Stimulated activated CD4-positive, alpha-beta T cell treated with anti-CD3 and anti-CD28 coated beads, Interleukin-1b, Interleukin-23, amount 100 ng/mL, for 48 hours (primary cell): Measurements from ENCODE around the gene CLPTM1.
A peak's percentile ranks its signal among the peaks of the same experiment; 100 is the strongest.

Experiments used
- DNase-seq: peaks from one replicate; pipeline ENCODE4 v3.0.0-alpha.2; 2020

The CLPTM1 gene

GRCh38 chr19:45016388-45017314 lies 61.5 kb downstream of the CLPTM1 start:
- DNase-seq: peak; percentile 61

GRCh38 chr19:45019187-45019586 lies 64.0 kb downstream of the CLPTM1 start:
- no peak for DNase-seq

GRCh38 chr19:45020071-45020470 lies 64.9 kb downstream of the CLPTM1 start:
- no peak for DNase-seq

GRCh38 chr19:45021971-45022370 lies 66.8 kb downstream of the CLPTM1 start:
- DNase-seq: no peak

- no peak for DNase-seq
Observed at GRCh38 chr19:45023048-45023447, 67.9 kb downstream of the CLPTM1 start.

GRCh38 chr19:45025264-45025663 lies 70.1 kb downstream of the CLPTM1 start:
- DNase-seq: no peak

- no peak for DNase-seq
Observed at GRCh38 chr19:45027371-45027770, 72.2 kb downstream of the CLPTM1 start.

- DNase-seq: no peak
Observed at GRCh38 chr19:45030825-45031224, 75.6 kb downstream of the CLPTM1 start.

GRCh38 chr19:45032421-45032820 lies 77.2 kb downstream of the CLPTM1 start:
- no peak for DNase-seq

- DNase-seq: no peak
Observed at GRCh38 chr19:45035755-45036154, 80.6 kb downstream of the CLPTM1 start.

- DNase-seq: no peak
Observed at GRCh38 chr19:45037393-45038169, 82.4 kb downstream of the CLPTM1 start.

- peak; percentile 86 for DNase-seq
Observed at GRCh38 chr19:45038931-45039893, 84.0 kb downstream of the CLPTM1 start, which contains the start of gene CLASRP. Gene CLASRP (plus strand): TSS chr19:45039045. CDS start chr19:45040213, 1,168 bp downstream.

GRCh38 chr19:45040059-45040771 lies 85.0 kb downstream of the CLPTM1 start:
- DNase-seq: no peak

GRCh38 chr19:45041125-45041524 lies 85.9 kb downstream of the CLPTM1 start:
- DNase-seq: no peak
